ENCODE measurements around the gene UBE2E1.
A peak's percentile ranks its signal among the peaks of the same experiment; 100 is the strongest.
"Not testable (repeated sequence)": the region's sequence is repeated elsewhere in the genome, so short reads cannot be mapped to it uniquely, and the experiment has no call there.

UBE2E1 gene

GRCh38 chr3:23879485-23879884 is 73.7 kb downstream of the UBE2E1 start:
- no peak for DNase-seq (ENCODE audit: low read depth in 2 of 2)

- DNase-seq (ENCODE audit: low read depth in 2 of 2) = no peak
Measured at GRCh38 chr3:23880703-23881339, 75.1 kb downstream of the UBE2E1 start.

GRCh38 chr3:23881993-23882392 is 76.2 kb downstream of the UBE2E1 start:
- not testable (repeated sequence) for DNase-seq (ENCODE audit: low read depth in 2 of 2)

DNA sequence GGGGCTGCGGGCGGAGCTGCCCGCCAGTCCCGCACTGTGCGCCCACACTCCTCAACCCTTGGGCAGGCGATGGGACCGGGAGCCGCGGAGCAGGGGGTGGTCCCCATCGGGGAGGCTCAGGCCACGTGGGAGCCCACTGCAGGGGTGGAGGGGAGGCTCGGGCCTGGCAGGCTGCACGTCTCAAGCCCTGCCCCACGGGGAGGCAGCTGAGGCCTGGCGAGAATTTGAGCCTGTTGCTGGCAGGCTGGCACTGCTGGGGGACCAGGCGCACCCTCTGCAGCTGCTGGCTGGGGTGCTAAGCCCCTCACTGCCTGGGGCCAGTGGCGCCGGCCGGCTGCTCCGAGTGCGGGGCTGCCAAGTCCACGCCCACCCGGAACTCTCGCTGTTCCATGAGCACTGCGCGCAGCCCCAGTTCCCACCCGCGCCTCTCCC is 76.7 kb downstream of the UBE2E1 start:
- no peak for DNase-seq (ENCODE audit: low read depth in 2 of 2)

GRCh38 chr3:23884481-23884880 is 78.7 kb downstream of the UBE2E1 start:
- no peak for DNase-seq (ENCODE audit: low read depth in 2 of 2)

DNA sequence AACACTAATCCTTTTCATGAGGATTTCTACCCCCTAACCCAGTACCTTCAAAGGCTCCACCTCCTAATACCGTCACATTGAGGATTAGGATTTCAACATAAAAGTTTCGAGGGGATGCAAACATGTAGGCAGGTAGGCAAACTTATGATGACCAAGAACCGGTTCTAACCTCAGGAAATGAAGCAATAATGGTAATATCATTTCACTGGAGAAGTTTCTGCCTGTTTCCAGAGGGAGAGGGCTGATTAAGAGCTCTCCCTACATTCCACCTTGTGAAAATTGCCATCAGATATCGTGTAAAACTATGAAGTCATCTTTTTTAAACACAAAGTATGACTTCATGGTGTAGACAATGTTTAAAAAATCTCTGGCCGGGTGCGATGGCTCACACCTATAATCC is 79.5 kb downstream of the UBE2E1 start:
- DNase-seq (ENCODE audit: low read depth in 2 of 2) = no peak

DNA sequence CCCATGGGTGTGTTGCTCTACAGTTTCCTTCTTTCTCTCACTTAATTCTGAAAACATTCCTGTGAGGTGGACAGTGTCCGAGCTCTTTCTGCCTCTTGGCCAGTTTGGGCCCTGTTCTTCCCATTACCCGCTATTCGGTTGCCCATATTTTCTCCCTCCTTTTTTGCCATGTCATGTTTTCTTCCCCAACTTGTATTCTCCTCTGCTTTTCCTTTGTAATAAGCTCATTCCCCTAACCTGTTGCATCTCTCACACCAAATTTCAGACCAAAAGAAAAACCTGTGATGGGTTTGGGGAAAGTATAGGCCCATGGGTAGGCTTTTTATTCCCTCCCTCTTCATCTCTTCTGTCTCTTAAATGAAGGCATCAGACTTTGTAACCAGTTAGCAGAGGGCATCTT is 80.6 kb downstream of the UBE2E1 start:
- DNase-seq (ENCODE audit: low read depth in 2 of 2) = no peak

DNA sequence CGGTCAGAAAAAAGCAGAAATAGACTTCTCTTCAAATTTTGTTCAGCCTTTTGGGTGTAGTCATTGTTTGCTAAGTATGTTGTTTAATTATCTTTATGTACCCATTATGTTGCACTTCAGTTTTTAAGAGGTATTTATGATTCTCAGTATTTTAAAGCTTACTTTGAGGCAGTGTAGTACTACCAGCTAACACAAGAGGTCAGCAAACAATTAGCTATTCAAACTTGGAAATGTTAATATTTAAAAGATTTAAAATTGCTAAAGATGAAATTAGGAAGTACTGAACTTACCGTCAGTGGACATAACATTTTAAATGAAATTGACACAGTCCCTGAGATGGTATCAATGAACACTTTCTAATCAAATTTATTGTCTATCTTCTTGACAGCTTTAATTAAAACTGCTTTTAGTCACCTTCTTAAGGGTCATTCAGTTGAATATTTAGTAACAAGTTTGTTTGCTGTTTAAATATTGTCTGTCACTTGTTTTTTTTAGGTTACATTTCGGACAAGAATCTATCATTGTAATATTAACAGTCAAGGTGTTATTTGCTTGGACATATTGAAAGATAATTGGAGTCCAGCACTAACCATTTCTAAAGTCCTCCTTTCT is 83.0 kb downstream of the UBE2E1 start:
- no peak for DNase-seq (ENCODE audit: low read depth in 2 of 2)

- no peak for DNase-seq (ENCODE audit: low read depth in 2 of 2)
Measured at GRCh38 chr3:23889386-23889785, 83.6 kb downstream of the UBE2E1 start.

DNA sequence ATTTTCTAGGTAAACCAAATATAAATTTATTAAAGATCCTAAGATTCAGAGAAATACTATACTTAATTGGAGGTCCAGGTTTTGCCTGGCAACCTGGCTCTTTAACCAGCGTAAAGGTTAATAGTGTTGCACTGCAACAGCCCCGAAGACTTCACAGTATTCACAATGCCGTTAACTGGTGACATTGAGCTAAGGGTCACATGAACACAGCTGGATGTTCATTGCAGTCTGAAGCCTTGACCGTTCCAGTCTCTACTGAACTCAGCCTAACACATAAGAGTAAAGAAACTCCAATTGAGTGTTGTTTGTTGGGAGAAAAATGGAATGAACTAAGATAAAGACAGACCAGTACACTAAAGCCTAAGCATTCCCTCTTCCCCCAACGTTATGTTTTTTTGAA is 84.2 kb downstream of the UBE2E1 start:
- DNase-seq (ENCODE audit: low read depth in 2 of 2) = no peak

- no peak for DNase-seq (ENCODE audit: low read depth in 2 of 2)
Measured at GRCh38 chr3:23894254-23895061, 88.7 kb downstream of the UBE2E1 start.

DNA sequence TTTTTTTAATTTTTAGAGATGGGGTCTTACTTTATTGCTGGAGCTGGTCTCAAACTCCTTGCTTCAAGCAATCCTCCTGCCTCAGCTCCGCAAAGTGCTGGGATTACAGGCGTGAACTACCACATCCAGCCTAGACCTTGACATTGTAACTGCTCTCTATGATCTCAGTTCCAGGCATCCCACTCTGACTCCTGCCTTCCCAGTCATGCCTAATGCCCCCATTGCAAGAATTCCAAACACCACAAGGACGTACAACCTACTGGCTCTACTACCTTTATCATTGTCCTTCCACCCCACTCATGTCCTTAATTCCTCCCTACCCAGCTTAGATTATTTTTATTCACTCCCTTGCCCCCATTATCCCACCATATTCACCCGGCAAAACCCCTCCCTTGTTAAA is 89.4 kb downstream of the UBE2E1 start:
- DNase-seq (ENCODE audit: low read depth in 2 of 2) = no peak

GRCh38 chr3:23900744-23901143 is 95.0 kb downstream of the UBE2E1 start:
- peak in 1 of 2 experiments; percentile 43 for DNase-seq (ENCODE audit: low read depth in 2 of 2)

GRCh38 chr3:23904545-23904944 is 98.8 kb downstream of the UBE2E1 start:
- no peak for DNase-seq (ENCODE audit: low read depth in 2 of 2)

DNA sequence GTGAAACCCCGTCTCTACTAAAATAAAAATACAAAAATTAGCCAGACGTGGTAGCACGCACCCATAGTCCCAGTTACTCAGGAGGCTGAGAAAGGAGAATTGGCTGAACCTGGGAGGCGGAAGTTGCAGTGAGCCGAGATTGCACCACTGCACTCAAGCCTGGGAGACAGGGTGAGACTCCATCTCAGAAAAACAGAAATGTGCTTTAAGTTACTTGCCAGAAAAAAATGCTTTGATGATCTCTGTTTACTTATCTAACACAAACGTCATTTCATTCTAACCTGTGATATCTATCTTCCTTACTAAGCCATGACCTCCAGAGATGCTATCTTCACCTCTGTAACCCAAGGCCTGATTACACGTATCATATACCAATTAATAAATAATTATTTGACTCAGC is 103.6 kb downstream of the UBE2E1 start:
- DNase-seq (ENCODE audit: low read depth in 2 of 2) = no peak

- no peak for DNase-seq (ENCODE audit: low read depth in 2 of 2)
Measured at GRCh38 chr3:23911397-23911796, 105.6 kb downstream of the UBE2E1 start.

DNA sequence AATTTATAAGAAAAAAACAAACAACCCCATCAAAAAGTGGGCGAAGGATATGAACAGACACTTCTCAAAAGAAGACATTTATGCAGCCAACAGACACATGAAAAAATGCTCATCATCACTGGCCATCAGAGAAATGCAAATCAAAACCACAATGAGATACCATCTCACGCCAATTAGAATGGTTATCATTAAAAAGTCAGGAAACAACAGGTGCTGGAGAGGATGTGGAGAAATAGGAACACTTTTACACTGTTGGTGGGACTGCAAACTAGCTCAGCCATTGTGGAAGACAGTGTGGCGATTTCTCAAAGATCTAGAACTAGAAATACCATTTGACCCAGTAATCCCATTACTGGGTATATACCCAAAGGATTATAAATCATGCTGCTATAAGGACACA is 106.6 kb downstream of the UBE2E1 start:
- not testable (repeated sequence) for DNase-seq (ENCODE audit: low read depth in 2 of 2)

GRCh38 chr3:23913182-23913581 is 107.4 kb downstream of the UBE2E1 start:
- no peak for DNase-seq (ENCODE audit: low read depth in 2 of 2)

- no peak for DNase-seq (ENCODE audit: low read depth in 2 of 2)
Measured at GRCh38 chr3:23913873-23914743, 108.4 kb downstream of the UBE2E1 start.

DNA sequence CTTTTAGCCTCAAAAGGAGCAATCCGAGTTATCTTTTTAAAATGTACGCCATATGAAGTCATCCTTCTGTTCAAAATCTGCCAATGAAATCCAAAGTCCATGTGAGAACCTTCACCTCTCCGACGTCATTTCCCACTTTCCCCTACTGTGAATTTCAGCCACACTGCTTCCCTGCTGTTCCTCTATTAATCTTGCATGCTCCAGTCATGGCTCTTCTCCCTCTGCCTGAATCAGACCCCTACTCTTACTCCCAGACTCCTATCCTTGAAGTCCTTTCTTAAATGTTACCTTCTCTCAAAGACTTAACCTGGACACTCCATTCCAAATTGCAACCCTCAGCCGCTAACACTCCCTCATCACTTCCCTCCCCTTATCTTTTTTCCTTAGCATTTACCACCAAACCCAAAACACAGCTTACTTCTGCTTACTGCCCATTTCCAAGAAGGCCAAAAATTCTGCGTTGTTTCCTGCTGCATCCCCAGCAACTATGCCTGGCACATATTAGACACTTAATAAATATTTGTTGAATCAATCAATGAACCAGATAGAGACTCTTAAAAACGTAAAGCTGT is 109.9 kb downstream of the UBE2E1 start:
- DNase-seq (ENCODE audit: low read depth in 2 of 2) = no peak

DNA sequence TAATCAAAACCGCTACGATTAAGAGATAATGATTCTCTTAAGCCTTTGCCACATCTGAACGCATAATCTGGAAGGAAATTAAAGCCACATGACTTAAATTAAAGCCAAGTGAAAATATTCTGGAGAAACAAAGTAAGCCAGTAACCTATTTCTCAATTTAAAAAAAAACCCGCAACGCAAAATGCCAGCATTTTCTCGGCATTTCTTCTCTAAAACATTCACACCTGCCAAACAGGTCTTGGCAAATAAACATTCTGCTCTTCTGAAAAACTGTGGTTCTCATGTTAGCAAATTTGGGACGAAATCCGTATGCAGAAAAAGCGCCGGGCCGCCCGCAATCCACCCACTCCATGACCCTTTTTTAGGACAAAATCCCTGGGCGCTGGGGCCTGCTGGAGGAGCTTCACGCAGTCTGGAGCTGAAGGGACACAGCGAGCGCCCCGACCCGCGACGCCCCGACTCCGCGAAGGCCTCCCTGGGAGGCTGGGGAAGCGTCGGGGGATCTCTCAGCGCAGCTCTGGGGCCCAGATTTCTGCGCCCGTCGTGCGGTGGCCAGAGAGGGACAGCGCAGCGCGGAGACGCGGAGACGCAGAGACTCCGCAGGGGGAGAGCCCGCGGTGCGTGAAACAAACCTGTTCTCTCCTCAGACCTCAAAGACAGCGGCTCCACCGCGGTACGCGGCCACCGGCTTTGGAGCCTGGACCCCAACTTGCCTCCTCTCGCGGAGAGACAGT is 110.6 kb downstream of the UBE2E1 start:
- DNase-seq (ENCODE audit: low read depth in 2 of 2) = no peak
